Smooth muscle cell (in vitro differentiated cells): Measurements from ENCODE around the gene MAJIN. TPM values are rescaled to one million over a fixed set of nuclear protein-coding genes. Genes with fewer than 3 reads are reported as not detected.

Source experiments
- DNase-seq: peaks from one replicate; lab custom pipeline; 2025; ENCODE audit not compliant: unreplicated experiment; lab: John Stamatoyannopoulos, UW
- H2AFZ ChIP-seq: fragments of 200-600 bp; sonication (generic); 2 replicates; pipeline ENCODE4 v1.6.0; 2016; ENCODE audit warnings: antibody characterized with exemption, low read depth, mild to moderate bottlenecking
- H3F3A ChIP-seq: fragments of 200-600 bp; sonication (generic); 2 replicates; pipeline ENCODE4 v1.6.0; 2017; ENCODE audit warnings: antibody characterized with exemption, low read depth
- H3K27ac ChIP-seq: fragments of 200-600 bp; sonication (generic); 2 replicates; pipeline ENCODE4 v1.5.1; 2016; ENCODE audit warnings: low read depth, mild to moderate bottlenecking
- H3K27me3 ChIP-seq: fragments of 200-600 bp; sonication (generic); 2 replicates; pipeline ENCODE4 v1.6.1; 2016; ENCODE audit warnings: low read depth, mild to moderate bottlenecking
- H3K36me3 ChIP-seq: fragments of 200-600 bp; sonication (generic); 2 replicates; pipeline ENCODE4 v1.5.1; 2016; ENCODE audit warnings: low read depth
- H3K4me1 ChIP-seq: fragments of 200-600 bp; sonication (generic); 2 replicates; pipeline ENCODE4 v1.5.1; 2016; ENCODE audit warnings: low read depth
- H3K4me2 ChIP-seq: fragments of 200-600 bp; sonication (generic); 2 replicates; pipeline ENCODE4 v1.6.0; 2016; ENCODE audit warnings: mild to moderate bottlenecking
- H3K4me3 ChIP-seq: fragments of 200-600 bp; sonication (generic); 2 replicates; pipeline ENCODE4 v1.5.1; 2016; ENCODE audit warnings: mild to moderate bottlenecking
- H3K79me2 ChIP-seq: fragments of 200-600 bp; sonication (generic); 2 replicates; pipeline ENCODE4 v1.6.0; 2016; ENCODE audit warnings: low read depth, mild to moderate bottlenecking
- H3K9ac ChIP-seq: fragments of 200-600 bp; sonication (generic); 2 replicates; pipeline ENCODE4 v1.6.0; 2016; ENCODE audit warnings: low read depth
- H3K9me3 ChIP-seq: fragments of 200-600 bp; sonication (generic); replicated peaks from 2 replicates; pipeline ENCODE4 v1.5.1; 2016; ENCODE audit warnings: low read depth
- H4K20me1 ChIP-seq: fragments of 200-600 bp; sonication (generic); 2 replicates; pipeline ENCODE4 v1.6.0; 2016; ENCODE audit warnings: low read depth
- CTCF ChIP-seq: fragments of 200-600 bp; sonication (generic); IDR thresholded peaks from 2 replicates; pipeline ENCODE4 v1.5.1; 2017; ENCODE audit warnings: borderline replicate concordance, mild to moderate bottlenecking, antibody characterized with exemption; ENCODE audit not compliant: insufficient read depth, poor library complexity, severe bottlenecking
- WGBS: methylation state at CpG from one replicate; pipeline ENCODE4 v1.1.7; 2016; ENCODE audit warnings: low lambda C conversion rate; 5-methylcytosine and 5-hydroxymethylcytosine counted together
- polyA plus RNA-seq: library from polyadenylated mRNA; unstranded; fragments of >200 nt; fragmentation: Nextera tagmentation; extraction: Ambion mirVana; gene quantifications from 2 replicates; pipeline ENCODE4 v1.2.1, GENCODE V29; 2016
- total RNA-seq: library from RNA; depleted of rRNA; stranded (reverse); fragments of >200 nt; gene quantifications from 2 replicates; pipeline ENCODE4 v1.2.3, GENCODE V29; 2014

Gene MAJIN
- total and polyA plus RNA-seq, 2 experiments from 2014 or later = not detected

DNA sequence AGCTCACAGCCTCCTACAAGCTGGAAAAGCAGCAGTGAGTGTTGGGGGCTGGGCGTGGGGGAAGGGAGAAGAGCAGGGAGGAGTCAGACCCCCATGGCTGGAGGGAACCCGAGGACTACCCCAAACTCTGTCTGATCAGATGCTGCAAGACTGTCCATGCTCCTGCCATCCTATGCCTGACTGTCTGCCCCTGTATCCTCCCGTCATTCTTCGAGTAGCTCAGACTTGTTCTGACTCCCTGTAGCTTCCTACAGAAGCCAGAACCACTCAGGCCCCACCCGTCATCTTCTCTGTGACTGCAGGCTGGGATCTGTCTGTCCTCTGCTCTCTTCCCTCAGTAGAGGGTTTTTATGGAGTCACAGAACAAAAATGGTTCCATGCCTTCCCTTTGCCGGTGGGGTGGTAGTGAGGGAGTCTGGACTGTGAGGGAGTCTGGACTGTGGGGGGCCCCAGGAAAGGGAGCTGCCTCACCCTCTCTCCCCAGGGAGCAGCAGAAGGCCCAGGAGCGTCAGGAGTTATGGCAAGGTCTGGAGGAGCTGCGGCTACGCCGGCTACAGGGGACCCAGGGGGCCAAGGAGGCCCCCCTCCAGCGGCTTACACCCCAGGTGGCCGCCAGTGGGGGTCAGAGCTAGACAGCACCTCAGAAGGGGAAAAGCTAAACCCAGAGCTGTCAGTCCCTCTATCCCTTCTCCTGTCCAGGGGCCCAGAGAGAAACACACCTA, 38.5 kb downstream of the MAJIN start:
- Histone ChIP-seq H3K4me1 (peaks cover 11% of the 10 kb centered on the region), H3F3A (no peaks in the 10 kb centered on the region), H2AFZ (no peak overlapping the region), H3K4me3 (no peak overlapping the region), H3K36me3 (peaks cover 7% of the 10 kb centered on the region), H3K79me2 (no peaks in the 10 kb centered on the region), H4K20me1 (no peaks in the 10 kb centered on the region), H3K9me3 (no peaks in the 10 kb centered on the region), H3K4me2 (no peak overlapping the region), H3K9ac (no peak overlapping the region), H3K27ac (no peak overlapping the region), H3K27me3 (peaks cover 3% of the 10 kb centered on the region)
- WGBS = 94% methylated on average over 12 of the region's 12 CpGs
- no peak for TF ChIP-seq CTCF
- no peak for DNase-seq

DNA sequence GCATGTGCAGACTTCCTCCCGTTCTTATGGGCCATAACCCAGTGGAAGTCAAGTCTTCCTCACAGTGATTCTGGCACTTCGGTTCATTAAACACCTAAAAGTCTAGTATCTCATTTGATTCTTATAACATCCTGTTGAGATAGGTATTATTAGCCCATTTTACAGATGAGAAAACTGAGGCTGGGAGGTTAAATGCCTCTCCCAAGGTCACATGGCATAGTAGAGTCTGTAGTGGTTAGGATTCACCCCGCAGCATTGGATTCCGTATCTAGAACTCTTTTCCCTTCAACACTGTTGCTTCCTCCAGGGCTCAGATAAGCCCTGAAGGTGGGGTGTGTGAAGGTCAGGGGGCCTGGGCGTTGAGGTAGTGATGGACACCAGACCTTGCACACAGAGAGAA, 39.6 kb downstream of the MAJIN start:
- Histone ChIP-seq H3K27ac (no peak overlapping the region), H3K4me1 (peaks cover 11% of the 10 kb centered on the region), H3F3A (no peaks in the 10 kb centered on the region), H4K20me1 (no peaks in the 10 kb centered on the region), H3K27me3 (no peaks in the 10 kb centered on the region), H3K4me2 (no peak overlapping the region), H3K36me3 (peaks cover 7% of the 10 kb centered on the region), H2AFZ (no peak overlapping the region), H3K9ac (no peak overlapping the region), H3K9me3 (no peaks in the 10 kb centered on the region), H3K79me2 (no peaks in the 10 kb centered on the region), H3K4me3 (no peak overlapping the region)
- DNase-seq = no peak
- 96% methylated on average over 5 of the region's 5 CpGs for WGBS
- TF ChIP-seq CTCF = no peak

- 97% methylated on average over 7 of the region's 7 CpGs for whole genome bisulfite sequencing
- no peak overlapping the region for H2AFZ ChIP-seq
Measured at GRCh38 chr11:64931290-64931689, 40.6 kb downstream of the MAJIN start.

More at GRCh38 chr11:64931290-64931689, 40.6 kb downstream of the MAJIN start:
- Histone ChIP-seq H3F3A (no peaks in the 10 kb centered on the region), H3K36me3 (peaks cover 7% of the 10 kb centered on the region), H3K4me3 (no peak overlapping the region), H3K79me2 (no peaks in the 10 kb centered on the region), H3K9me3 (no peaks in the 10 kb centered on the region), H3K4me1 (peaks cover 11% of the 10 kb centered on the region), H3K9ac (no peak overlapping the region), H3K27ac (no peak overlapping the region), H4K20me1 (no peaks in the 10 kb centered on the region), H3K4me2 (no peak overlapping the region), H3K27me3 (no peaks in the 10 kb centered on the region)
- no peak for DNase-seq
- no peak for TF ChIP-seq CTCF
